Activated CD4-positive, alpha-beta T cell treated with anti-CD3 and anti-CD28 coated beads, Interleukin-2, amount 10 ng/mL, durations not matched to agents 7 days and 5 days (primary cell): ENCODE results near the gene PCDHGB1. TPM values are rescaled to one million over a fixed set of nuclear protein-coding genes. Genes with fewer than 3 reads are reported as not detected.
"Not testable (repeated sequence)": the region's sequence is repeated elsewhere in the genome, so short reads cannot be mapped to it uniquely, and the experiment has no call there.

Experiments
- CTCF ChIA-PET: fragments of 350-600 bp; sonication (Branson Sonifier 250); formaldehyde crosslinking; loops from one replicate; lab custom pipeline; 2021; ENCODE audit warnings: antibody characterized with exemption; lab: Charles Lee
- POLR2A ChIA-PET: fragments of 350-600 bp; sonication (Branson Sonifier 250); formaldehyde crosslinking; loops from one replicate; lab custom pipeline; 2021; ENCODE audit warnings: antibody characterized with exemption; lab: Charles Lee
- DNase-seq: peaks from one replicate; pipeline ENCODE4 v3.0.0-alpha.2; 2020
- H3K27ac Mint-ChIP-seq: one replicate; pipeline ENCODE4 v1.8.0; 2021; ENCODE audit warnings: mild to moderate bottlenecking, moderate library complexity, mixed read lengths
- H3K27me3 Mint-ChIP-seq: one replicate; pipeline ENCODE4 v1.8.0; 2021; ENCODE audit warnings: mixed read lengths
- H3K36me3 Mint-ChIP-seq: one replicate; pipeline ENCODE4 v1.8.0; 2021; ENCODE audit warnings: low read depth, mixed read lengths
- H3K4me1 Mint-ChIP-seq: one replicate; pipeline ENCODE4 v1.8.0; 2021; ENCODE audit warnings: mixed read lengths
- H3K4me3 Mint-ChIP-seq: one replicate; pipeline ENCODE4 v1.8.0; 2021; ENCODE audit warnings: mild to moderate bottlenecking, moderate library complexity, mixed read lengths
- H3K9me3 Mint-ChIP-seq: one replicate; pipeline ENCODE4 v1.8.0; 2021; ENCODE audit warnings: mixed read lengths
- total RNA-seq, 2 experiments: library from RNA; stranded (reverse); gene quantifications; one replicate each; pipeline ENCODE4 v1.2.3, GENCODE V29; 2021

PCDHGB1 gene
- total RNA-seq, 2 experiments from 2014 or later = not detected

DNA sequence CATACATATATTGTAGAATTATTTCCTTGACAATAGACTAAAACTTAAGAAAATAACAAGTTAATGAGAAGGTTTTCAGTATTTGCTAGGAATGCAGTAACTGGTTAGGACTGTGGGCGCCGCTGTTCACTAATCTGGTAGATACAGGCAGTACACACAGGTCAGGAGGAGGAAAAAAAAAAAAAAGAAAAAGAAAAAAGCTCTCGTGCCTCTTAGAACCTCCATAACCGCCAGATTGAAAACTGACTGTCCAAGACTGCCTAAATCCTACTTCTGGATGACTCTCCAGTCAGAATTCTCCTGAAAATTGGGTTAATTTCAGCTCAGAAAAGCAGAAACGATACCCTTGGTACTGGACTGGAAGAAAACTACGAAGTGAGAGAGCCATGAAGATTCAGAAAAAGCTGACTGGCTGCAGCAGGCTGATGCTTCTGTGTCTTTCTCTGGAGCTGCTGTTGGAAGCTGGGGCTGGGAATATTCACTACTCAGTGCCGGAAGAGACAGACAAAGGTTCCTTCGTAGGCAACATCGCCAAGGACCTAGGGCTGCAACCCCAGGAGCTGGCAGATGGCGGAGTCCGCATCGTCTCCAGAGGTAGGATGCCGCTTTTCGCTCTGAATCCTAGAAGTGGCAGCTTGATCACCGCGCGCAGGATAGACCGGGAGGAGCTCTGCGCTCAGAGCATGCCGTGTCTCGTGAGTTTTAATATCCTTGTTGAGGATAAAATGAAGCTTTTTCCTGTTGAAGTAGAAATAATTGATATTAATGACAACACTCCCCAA is 19.4 kb upstream of the PCDHGB1 start, which contains the start of gene PCDHGA1:
PCDHGA1 (plus strand) TSS at position 216 of the 782 bp plus-strand sequence.
- Mint-ChIP-seq H3K4me1 (peaks cover 6% of the 10 kb centered on the region), H3K27ac (no peak within 1 kb of the TSS), H3K27me3 (peaks cover 43% of the 10 kb centered on the region), H3K36me3 (peaks cover 2% of the 10 kb centered on the region), H3K4me3 (no peak within 1 kb of the TSS), H3K9me3 (peaks cover 35% of the 10 kb centered on the region)
- POLR2A ChIA-PET = no interaction called here
- CTCF ChIA-PET = interaction anchor here (0.6 to 6.6 kb wide), 12 partner anchors 8 to 945 kb away, joined by 3 to 40 read pairs (median 3); partner anchors contain the start of genes PCDHGA2, PCDHGB4 and TAF7
- DNase-seq = peak; percentile 37

DNA sequence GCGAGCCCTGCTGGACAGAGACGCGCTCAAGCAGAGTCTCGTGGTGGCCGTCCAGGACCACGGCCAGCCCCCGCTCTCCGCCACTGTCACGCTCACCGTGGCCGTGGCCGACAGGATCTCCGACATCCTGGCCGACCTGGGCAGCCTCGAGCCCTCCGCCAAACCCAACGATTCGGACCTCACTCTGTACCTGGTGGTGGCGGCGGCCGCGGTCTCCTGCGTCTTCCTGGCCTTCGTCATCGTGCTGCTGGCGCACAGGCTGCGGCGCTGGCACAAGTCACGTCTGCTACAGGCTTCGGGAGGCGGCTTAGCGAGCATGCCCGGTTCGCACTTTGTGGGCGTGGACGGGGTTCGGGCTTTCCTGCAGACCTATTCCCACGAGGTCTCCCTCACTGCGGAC is 17.3 kb upstream of the PCDHGB1 start:
- DNase-seq, H3K36me3 Mint-ChIP-seq, H3K4me1 Mint-ChIP-seq, H3K27ac Mint-ChIP-seq, H3K4me3 Mint-ChIP-seq, POLR2A ChIA-PET: not testable (repeated sequence)
- Mint-ChIP-seq H3K27me3 (peaks cover 50% of the 10 kb centered on the region), H3K9me3 (peaks cover 32% of the 10 kb centered on the region)
- CTCF ChIA-PET = interaction anchor here (1.4 to 6.6 kb wide), 2 partner anchors 13 to 231 kb away, joined by 3 to 40 read pairs; partner anchors contain the start of gene TAF7

DNA sequence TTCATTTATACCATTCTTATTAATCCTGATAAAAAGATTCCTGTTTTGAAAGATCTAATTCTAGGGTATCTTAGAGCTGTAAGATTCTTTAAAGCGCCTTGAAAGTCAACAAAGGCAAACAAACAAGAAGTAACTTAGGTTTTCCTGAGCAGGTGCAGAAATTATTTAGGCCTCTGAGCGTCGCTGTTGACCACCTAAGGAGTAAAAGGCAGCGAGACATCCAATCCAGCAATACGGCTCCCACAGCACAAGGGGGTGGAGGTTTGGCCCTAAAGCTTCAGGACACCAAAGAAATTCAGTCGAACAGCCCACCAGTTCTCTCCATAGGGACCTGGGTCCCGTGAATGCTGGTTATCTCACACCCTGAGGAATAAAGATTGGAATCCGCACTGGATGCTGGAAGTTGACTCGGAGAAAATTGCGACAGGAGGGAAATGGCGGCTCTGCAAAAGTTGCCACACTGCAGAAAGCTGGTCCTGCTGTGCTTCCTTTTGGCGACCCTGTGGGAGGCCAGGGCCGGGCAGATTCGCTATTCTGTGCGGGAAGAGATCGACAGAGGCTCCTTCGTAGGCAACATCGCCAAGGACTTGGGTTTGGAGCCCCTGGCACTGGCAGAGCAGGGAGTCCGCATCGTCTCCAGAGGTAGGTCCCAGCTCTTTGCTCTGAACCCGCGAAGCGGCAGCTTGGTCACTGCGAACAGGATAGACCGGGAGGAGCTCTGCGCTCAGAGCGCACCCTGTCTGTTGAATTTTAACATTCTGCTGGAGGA is 11.2 kb upstream of the PCDHGB1 start, which contains the start of gene PCDHGA2:
PCDHGA2 (plus strand) TSS at position 223 of the 769 bp plus-strand sequence.
- POLR2A ChIA-PET = no interaction called here
- H3K4me1 Mint-ChIP-seq = no peaks in the 10 kb centered on the region
- H3K9me3 Mint-ChIP-seq = peaks cover 35% of the 10 kb centered on the region
- CTCF ChIA-PET = interaction anchor here (0.7 to 2.9 kb wide), 5 partner anchors 8 to 82 kb away, joined by 3 to 17 read pairs (median 3); partner anchors contain the start of genes PCDHGA1, PCDHGA11, PCDHGB1 and TAF7
- H3K4me3 Mint-ChIP-seq = no peak within 1 kb of the TSS
- H3K36me3 Mint-ChIP-seq = peaks cover 7% of the 10 kb centered on the region
- no peak for DNase-seq
- no peak within 1 kb of the TSS for H3K27ac Mint-ChIP-seq
- peaks cover 43% of the 10 kb centered on the region for H3K27me3 Mint-ChIP-seq

DNA sequence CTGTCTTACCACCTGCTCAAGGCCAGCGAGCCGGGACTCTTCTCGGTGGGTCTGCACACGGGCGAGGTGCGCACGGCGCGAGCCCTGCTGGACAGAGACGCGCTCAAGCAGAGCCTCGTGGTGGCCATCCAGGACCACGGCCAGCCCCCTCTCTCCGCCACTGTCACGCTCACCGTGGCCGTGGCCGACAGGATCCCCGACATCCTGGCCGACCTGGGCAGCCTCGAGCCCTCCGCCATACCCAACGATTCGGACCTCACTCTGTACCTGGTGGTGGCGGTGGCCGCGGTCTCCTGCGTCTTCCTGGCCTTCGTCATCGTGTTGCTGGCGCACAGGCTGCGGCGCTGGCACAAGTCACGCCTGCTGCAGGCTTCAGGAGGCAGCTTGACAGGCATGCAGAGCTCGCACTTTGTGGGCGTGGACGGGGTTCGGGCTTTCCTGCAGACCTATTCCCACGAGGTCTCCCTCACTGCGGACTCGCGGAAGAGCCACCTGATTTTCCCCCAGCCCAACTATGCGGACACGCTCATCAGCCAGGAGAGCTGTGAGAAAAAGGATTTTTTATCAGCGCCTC is 9.0 kb upstream of the PCDHGB1 start:
- H3K27ac Mint-ChIP-seq, POLR2A ChIA-PET, H3K36me3 Mint-ChIP-seq, H3K4me3 Mint-ChIP-seq, H3K4me1 Mint-ChIP-seq, CTCF ChIA-PET, DNase-seq: not testable (repeated sequence)
- H3K27me3 Mint-ChIP-seq = peaks cover 42% of the 10 kb centered on the region
- peaks cover 35% of the 10 kb centered on the region for H3K9me3 Mint-ChIP-seq

DNA sequence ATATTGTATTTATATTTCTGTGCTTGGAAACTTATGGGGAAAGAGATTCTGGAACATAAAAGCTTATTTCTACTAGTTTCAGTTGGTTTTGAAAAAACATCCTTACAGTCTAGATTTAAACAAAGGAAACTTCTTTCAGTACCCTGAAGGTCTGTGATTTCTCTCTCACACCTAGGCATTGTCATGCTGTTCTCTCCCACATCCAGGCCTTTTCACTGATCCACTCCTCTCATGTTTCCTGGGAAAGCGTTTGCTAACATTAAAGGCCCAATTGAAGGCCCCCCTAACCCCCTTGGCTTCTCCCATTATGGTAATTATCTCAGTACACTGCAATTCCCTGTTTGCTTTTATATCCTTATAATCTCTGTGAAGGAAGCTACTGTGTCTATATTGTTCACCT is 7.1 kb upstream of the PCDHGB1 start:
- POLR2A ChIA-PET = no interaction called here
- peaks cover 7% of the 10 kb centered on the region for H3K36me3 Mint-ChIP-seq

DNA sequence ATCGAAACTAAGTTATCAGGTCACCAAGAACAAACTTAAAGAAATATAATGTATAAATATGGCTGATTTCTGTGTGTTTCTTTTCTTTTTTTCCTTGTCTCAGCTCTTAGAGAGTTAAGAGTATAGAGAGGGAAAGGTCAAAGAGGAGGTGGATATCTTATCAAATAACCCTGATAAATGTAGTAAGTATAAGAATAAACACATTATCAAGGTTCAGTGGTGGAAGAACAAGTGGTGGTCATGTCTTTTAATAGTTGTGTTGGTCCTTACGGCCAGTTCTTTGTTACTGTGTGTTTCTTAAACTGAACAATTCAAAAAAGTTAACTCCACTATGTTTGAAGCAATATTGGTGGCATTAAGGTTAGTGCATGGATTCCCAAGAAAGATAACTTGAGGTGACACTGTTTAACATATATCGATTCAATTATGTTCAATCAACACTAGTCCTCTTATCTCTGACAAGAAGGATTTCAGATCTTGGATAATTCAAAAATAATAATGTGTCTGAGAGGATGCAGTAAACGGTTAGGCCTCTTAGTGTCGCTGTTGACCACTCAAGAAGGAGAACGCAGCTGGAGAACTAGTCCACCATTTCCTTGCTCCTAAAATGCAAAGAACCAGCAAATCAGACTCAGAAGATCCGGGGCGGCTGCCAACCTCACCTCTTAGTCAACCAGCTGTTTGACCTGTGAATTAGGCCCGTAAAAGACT is 6.5 kb upstream of the PCDHGB1 start, which contains the start of gene PCDHGA3:
PCDHGA3 (plus strand) TSS at position 588 of the 711 bp plus-strand sequence. CDS start 205 bp downstream, outside the sequence.
- peak within 1 kb of the TSS; percentile 60 for H3K4me3 Mint-ChIP-seq
- DNase-seq = peak; percentile 28
- ChIA-PET POLR2A (no interaction called here), CTCF (interaction anchor here (0.7 to 2.4 kb wide), 8 partner anchors 12 to 519 kb away, joined by 3 to 7 read pairs (median 4); partner anchors contain the start of genes PCDHGA12, PCDHGA4, PCDHGB3 and PCDHGB6)
- H3K36me3 Mint-ChIP-seq = peaks cover 7% of the 10 kb centered on the region
- peaks cover 28% of the 10 kb centered on the region for H3K27me3 Mint-ChIP-seq
- peaks cover 29% of the 10 kb centered on the region for H3K9me3 Mint-ChIP-seq
- H3K4me1 Mint-ChIP-seq = no peaks in the 10 kb centered on the region
- H3K27ac Mint-ChIP-seq = no peak within 1 kb of the TSS

More for the DNA sequence above, 7.1 kb upstream of the PCDHGB1 start:
- no peak for DNase-seq
- H3K4me3 Mint-ChIP-seq = no peak overlapping the region
- H3K27ac Mint-ChIP-seq = no peak overlapping the region
- H3K4me1 Mint-ChIP-seq = no peaks in the 10 kb centered on the region
- CTCF ChIA-PET = interaction anchor here (1.1 to 1.4 kb wide), 2 partner anchors 12 to 88 kb away, joined by 3 read pairs; partner anchors contain the start of genes PCDHGA12 and PCDHGA4
- peaks cover 35% of the 10 kb centered on the region for H3K9me3 Mint-ChIP-seq
- peaks cover 34% of the 10 kb centered on the region for H3K27me3 Mint-ChIP-seq

DNA sequence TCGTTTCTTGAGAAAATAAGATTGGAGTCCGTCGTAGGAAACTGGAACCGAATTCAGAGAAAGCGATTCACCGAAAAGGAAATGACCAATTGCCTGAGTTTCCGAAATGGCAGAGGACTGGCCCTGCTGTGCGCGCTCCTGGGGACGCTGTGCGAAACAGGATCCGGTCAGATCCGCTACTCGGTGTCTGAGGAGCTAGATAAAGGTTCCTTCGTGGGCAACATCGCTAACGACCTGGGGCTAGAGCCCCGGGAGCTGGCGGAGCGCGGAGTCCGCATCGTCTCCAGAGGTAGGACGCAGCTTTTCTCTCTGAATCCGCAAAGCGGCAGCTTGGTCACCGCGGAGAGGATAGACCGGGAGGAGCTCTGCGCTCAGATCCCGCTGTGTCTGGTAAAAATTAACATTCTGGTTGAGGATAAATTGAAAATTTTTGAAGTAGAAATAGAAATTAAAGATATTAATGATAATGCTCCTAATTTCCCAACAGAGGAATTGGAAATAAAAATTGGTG is 5.9 kb upstream of the PCDHGB1 start:
- Mint-ChIP-seq H3K4me3 (peak overlapping the region; percentile 60), H3K27ac (no peak overlapping the region), H3K36me3 (peaks cover 7% of the 10 kb centered on the region), H3K4me1 (no peaks in the 10 kb centered on the region), H3K9me3 (peaks cover 26% of the 10 kb centered on the region), H3K27me3 (peaks cover 24% of the 10 kb centered on the region)
- POLR2A ChIA-PET = no interaction called here
- no peak for DNase-seq
- CTCF ChIA-PET = interaction anchor here (0.7 to 2.4 kb wide), 7 partner anchors 12 to 520 kb away, joined by 3 to 7 read pairs (median 4); partner anchors contain the start of genes PCDHGA4, PCDHGB3 and PCDHGB6

DNA sequence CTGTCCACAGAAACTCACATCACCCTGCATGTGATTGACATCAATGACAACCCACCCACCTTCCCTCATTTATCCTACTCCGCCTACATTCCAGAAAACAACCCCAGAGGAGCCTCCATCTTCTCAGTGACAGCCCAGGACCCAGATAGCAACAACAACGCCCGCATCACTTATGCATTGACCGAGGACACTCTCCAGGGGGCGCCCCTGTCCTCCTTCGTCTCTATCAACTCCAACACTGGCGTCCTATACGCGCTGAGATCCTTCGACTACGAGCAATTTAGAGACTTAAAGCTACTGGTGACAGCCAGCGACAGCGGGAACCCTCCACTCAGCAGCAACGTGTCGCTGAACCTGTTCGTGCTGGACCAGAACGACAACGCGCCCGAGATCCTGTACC is 4.6 kb upstream of the PCDHGB1 start:
- DNase-seq = no peak
- Mint-ChIP-seq H3K4me1 (no peaks in the 10 kb centered on the region), H3K9me3 (peaks cover 22% of the 10 kb centered on the region), H3K4me3 (no peak overlapping the region), H3K36me3 (peaks cover 3% of the 10 kb centered on the region), H3K27me3 (peaks cover 23% of the 10 kb centered on the region), H3K27ac (no peak overlapping the region)
- ChIA-PET POLR2A (no interaction called here), CTCF (interaction anchor here (2.4 kb wide), 1 partner anchor 10 kb away, joined by 7 read pairs; the partner anchor contains the start of gene PCDHGA4)

DNA sequence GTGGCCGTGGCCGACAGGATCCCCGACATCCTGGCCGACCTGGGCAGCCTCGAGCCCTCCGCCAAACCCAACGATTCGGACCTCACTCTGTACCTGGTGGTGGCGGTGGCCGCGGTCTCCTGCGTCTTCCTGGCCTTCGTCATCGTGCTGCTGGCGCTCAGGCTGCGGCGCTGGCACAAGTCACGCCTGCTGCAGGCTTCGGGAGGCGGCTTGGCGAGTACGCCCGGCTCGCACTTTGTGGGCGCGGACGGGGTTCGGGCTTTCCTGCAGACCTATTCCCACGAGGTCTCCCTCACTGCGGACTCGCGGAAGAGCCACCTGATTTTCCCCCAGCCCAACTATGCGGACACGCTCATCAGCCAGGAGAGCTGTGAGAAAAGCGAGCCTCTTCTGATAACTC is 3.9 kb upstream of the PCDHGB1 start:
- DNase-seq, H3K27ac Mint-ChIP-seq, H3K36me3 Mint-ChIP-seq, POLR2A ChIA-PET, CTCF ChIA-PET, H3K4me1 Mint-ChIP-seq, H3K4me3 Mint-ChIP-seq: not testable (repeated sequence)
- H3K27me3 Mint-ChIP-seq = peaks cover 29% of the 10 kb centered on the region
- peaks cover 23% of the 10 kb centered on the region for H3K9me3 Mint-ChIP-seq

DNA sequence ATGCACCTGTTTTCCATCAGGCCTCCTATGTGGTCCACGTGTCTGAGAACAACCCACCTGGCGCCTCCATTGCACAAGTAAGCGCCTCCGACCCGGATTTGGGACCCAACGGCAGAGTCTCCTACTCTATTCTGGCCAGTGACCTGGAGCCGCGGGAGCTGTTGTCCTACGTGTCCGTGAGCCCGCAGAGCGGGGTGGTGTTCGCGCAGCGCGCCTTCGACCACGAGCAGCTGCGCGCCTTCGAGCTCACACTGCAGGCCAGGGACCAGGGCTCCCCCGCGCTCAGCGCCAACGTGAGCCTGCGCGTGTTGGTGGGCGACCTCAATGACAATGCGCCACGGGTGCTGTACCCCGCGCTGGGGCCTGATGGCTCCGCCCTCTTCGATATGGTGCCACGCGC is 1.7 kb downstream of the PCDHGB1 start:
- ChIA-PET CTCF (interaction anchor here (1.0 kb wide), 1 partner anchor 19 kb away, joined by 4 read pairs; no protein-coding TSS in a partner anchor), POLR2A (no interaction called here)
- no peak for DNase-seq
- no peak overlapping the region for H3K27ac Mint-ChIP-seq
- peaks cover 3% of the 10 kb centered on the region for H3K36me3 Mint-ChIP-seq
- H3K27me3 Mint-ChIP-seq = peaks cover 28% of the 10 kb centered on the region
- no peaks in the 10 kb centered on the region for H3K4me1 Mint-ChIP-seq
- peaks cover 23% of the 10 kb centered on the region for H3K9me3 Mint-ChIP-seq
- H3K4me3 Mint-ChIP-seq = no peak overlapping the region

DNA sequence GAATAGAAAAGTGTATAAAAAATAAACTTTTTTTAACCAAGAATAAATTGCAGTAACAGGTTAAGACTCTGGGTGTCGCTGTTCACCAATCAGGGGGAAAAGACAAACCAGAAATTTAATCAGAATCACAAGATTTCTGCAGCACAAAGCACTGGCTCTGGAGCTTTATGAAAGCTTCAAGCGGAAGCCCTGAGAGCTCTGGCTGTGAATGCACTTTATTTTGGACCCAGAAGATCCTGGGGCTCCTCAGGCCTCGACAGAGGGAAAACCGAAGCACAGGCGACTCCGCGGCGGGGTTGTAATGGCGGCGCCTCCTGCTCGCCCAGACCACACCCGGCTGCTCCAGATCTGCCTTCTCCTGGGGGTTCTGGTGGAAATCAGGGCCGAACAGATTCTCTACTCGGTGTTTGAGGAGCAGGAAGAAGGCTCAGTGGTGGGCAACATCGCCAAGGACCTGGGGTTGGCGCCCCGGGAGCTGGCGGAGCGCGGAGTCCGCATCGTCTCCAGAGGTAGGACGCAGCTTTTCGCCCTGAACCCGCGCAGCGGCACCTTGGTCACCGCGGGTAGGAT is 5.1 kb downstream of the PCDHGB1 start, which contains the start of gene PCDHGA4:
PCDHGA4 (plus strand) TSS at position 122 of the 570 bp plus-strand sequence; CDS start at position 209, 87 bp downstream.
- Mint-ChIP-seq H3K36me3 (peaks cover 3% of the 10 kb centered on the region), H3K27me3 (peaks cover 33% of the 10 kb centered on the region), H3K27ac (no peak within 1 kb of the TSS), H3K4me3 (no peak within 1 kb of the TSS), H3K4me1 (peaks cover 2% of the 10 kb centered on the region), H3K9me3 (peaks cover 28% of the 10 kb centered on the region)
- POLR2A ChIA-PET = no interaction called here
- DNase-seq = no peak
- CTCF ChIA-PET = interaction anchor here (1.0 to 2.4 kb wide), 5 partner anchors 9 to 152 kb away, joined by 3 to 7 read pairs (median 3); partner anchors contain the start of genes PCDHGA3, PCDHGA5 and PCDHGB7
